Endothelial cell of umbilical vein (primary cell): ENCODE data around the gene DNAH10. TPM values are rescaled to one million over a fixed set of nuclear protein-coding genes. Genes with fewer than 3 reads are reported as not detected.

Source experiments
- BruUV-seq: library from RNA; stranded (reverse); fragments of 400-500 nt; replicated peaks from 2 replicates; lab custom pipeline; 2021; lab: Mats Ljungman, UMichigan
- CTCF ChIA-PET: fragments of 300-600, 350-600 bp; sonication (Branson Sonifier 250); formaldehyde crosslinking; loops from one replicate; lab custom pipeline; 2021; ENCODE audit warnings: antibody characterized with exemption, inconsistent platforms; lab: Charles Lee
- POLR2A ChIA-PET: fragments of 300-600, 350-600 bp; sonication (Branson Sonifier 250); formaldehyde crosslinking; loops from one replicate; lab custom pipeline; 2021; ENCODE audit warnings: antibody characterized with exemption, inconsistent platforms; lab: Charles Lee
- DNase-seq: peaks from one replicate; pipeline ENCODE4 v3.0.0-alpha.2; 2011; ENCODE audit warnings: low read depth, low spot score
- FAIRE-seq: peaks from 2 replicates; lab custom pipeline; 2011; peaks lifted over from hg19 to GRCh38; lab: Jason Lieb, UNC
- H2AFZ ChIP-seq: 2 replicates; pipeline ENCODE4 v1.6.0; 2012; ENCODE audit warnings: low read depth, low read length, control low read depth, inconsistent platforms
- H3K27ac ChIP-seq: 2 replicates; pipeline ENCODE4 v1.5.1; 2011; ENCODE audit warnings: low read depth, mild to moderate bottlenecking, control low read depth, low read length, moderate library complexity; ENCODE audit not compliant: insufficient read depth
- H3K27me3 ChIP-seq, 2 experiments: 2 replicates each; pipeline versions ENCODE4 v1.6.0 to v1.6.1; 2011; ENCODE audit warnings: low read length in 2 of 2, mixed read lengths in 1 of 2; ENCODE audit not compliant: control insufficient read depth in 2 of 2, insufficient read depth in 2 of 2
- H3K36me3 ChIP-seq, 2 experiments: 2 replicates in 1 of 2; 3 replicates in 1 of 2; pipeline ENCODE4 v1.5.1; 2011; ENCODE audit warnings: low read length in 2 of 2, mild to moderate bottlenecking in 1 of 2, moderate library complexity in 1 of 2; ENCODE audit not compliant: control insufficient read depth in 2 of 2, insufficient read depth in 2 of 2; ENCODE audit errors: extremely low read depth in 1 of 2
- H3K4me1 ChIP-seq: 3 replicates; pipeline ENCODE4 v1.5.1; 2011; ENCODE audit warnings: mild to moderate bottlenecking, low read length; ENCODE audit not compliant: control insufficient read depth, insufficient read depth; ENCODE audit errors: extremely low read depth
- H3K4me2 ChIP-seq: 2 replicates; pipeline ENCODE4 v1.6.1; 2011; ENCODE audit warnings: low read length, control low read depth, mixed read lengths; ENCODE audit not compliant: insufficient read depth
- H3K4me3 ChIP-seq, 3 experiments: fragments of 200-600 bp in 1 of 3; sonication (generic), shearing (Covaris generic) in 1 of 3; replicated peaks in 1 of 3; 2 replicates each; pipeline ENCODE4 v1.5.1; 2011 to 2016; ENCODE audit warnings: control low read depth in 3 of 3, low read length in 3 of 3, mild to moderate bottlenecking in 2 of 3, inconsistent platforms in 1 of 3, low read depth in 1 of 3, moderate library complexity in 1 of 3; ENCODE audit not compliant: insufficient read depth in 1 of 3
- H3K79me2 ChIP-seq: 2 replicates; pipeline ENCODE4 v1.6.0; 2012; ENCODE audit warnings: low read length, inconsistent platforms; ENCODE audit not compliant: control insufficient read depth, insufficient read depth
- H3K9ac ChIP-seq: replicated peaks from 2 replicates; pipeline ENCODE3; 2011; ENCODE audit warnings: low read length, control low read depth; ENCODE audit not compliant: insufficient read depth; ENCODE audit errors: extremely low read depth
- H3K9me1 ChIP-seq: replicated peaks from 3 replicates; pipeline ENCODE4 v1.6.0; 2011; ENCODE audit warnings: mild to moderate bottlenecking, low read length; ENCODE audit not compliant: control insufficient read depth, insufficient read depth; ENCODE audit errors: extremely low read depth
- H3K9me3 ChIP-seq: replicated peaks from 2 replicates; pipeline ENCODE4 v1.5.1; 2012; ENCODE audit warnings: low read length, inconsistent platforms; ENCODE audit not compliant: control insufficient read depth, insufficient read depth
- H4K20me1 ChIP-seq: replicated peaks from 2 replicates; pipeline ENCODE3; 2011; ENCODE audit warnings: mild to moderate bottlenecking, low read length; ENCODE audit not compliant: control insufficient read depth, insufficient read depth; ENCODE audit errors: extremely low read depth
- EZH2 ChIP-seq: IDR thresholded peaks from 2 replicates; pipeline ENCODE4 v1.6.1; 2012; ENCODE audit warnings: borderline replicate concordance, low read depth, mild to moderate bottlenecking, moderate library complexity, low read length, inconsistent platforms; ENCODE audit not compliant: severe bottlenecking
- FOS ChIP-seq: IDR thresholded peaks from 2 replicates; pipeline ENCODE4 v1.6.1; 2011; ENCODE audit warnings: mild to moderate bottlenecking, low read length, moderate library complexity, borderline replicate concordance; ENCODE audit not compliant: insufficient read depth
- GATA2 ChIP-seq: IDR thresholded peaks from 2 replicates; pipeline ENCODE4 v1.7.0; 2011; ENCODE audit warnings: low read depth, mild to moderate bottlenecking, moderate library complexity, mixed read lengths, low read length; ENCODE audit not compliant: insufficient read length, insufficient read depth
- JUN ChIP-seq: IDR thresholded peaks from 2 replicates; pipeline ENCODE4 v1.6.1; 2011; ENCODE audit warnings: borderline replicate concordance, low read depth; ENCODE audit not compliant: insufficient read length, insufficient read depth
- MAX ChIP-seq: IDR thresholded peaks from 2 replicates; pipeline ENCODE4 v1.6.1; 2011; ENCODE audit not compliant: insufficient read depth, insufficient read length
- MYC ChIP-seq: IDR thresholded peaks from one replicate; pipeline ENCODE4 v1.6.1; 2011; ENCODE audit warnings: mild to moderate bottlenecking, low read depth, low read length
- POLR2A ChIP-seq: IDR thresholded peaks from 2 replicates; pipeline ENCODE4 v1.6.1; 2012; ENCODE audit warnings: low read depth, mild to moderate bottlenecking, control low read depth, low read length
- POLR2AphosphoS5 ChIP-seq: IDR thresholded peaks from 2 replicates; pipeline ENCODE4 v1.6.1; 2012; ENCODE audit warnings: low read depth, mild to moderate bottlenecking, control low read depth, low read length, moderate library complexity; ENCODE audit not compliant: insufficient read depth
- dilution Hi-C: fragments of 300-500 bp; cut with MboI; formaldehyde crosslinking; loops from one replicate; pipeline ENCODE4 v1.15.0; 2019; ENCODE audit warnings: low sequenced_read_pairs; ENCODE audit not compliant: extremely low pct_ligation_motif_present
- intact Hi-C: fragments of 100-400 bp; cut with micrococcal nuclease; formaldehyde crosslinking; loops from one replicate; pipeline ENCODE4 v1.10.0; 2022
- polyA plus RNA-seq, 4 experiments: library from polyadenylated mRNA; depleted of rRNA in 3 of 4; stranded (reverse) in 3 of 4; unstranded in 1 of 4; fragments of >200 nt; gene quantifications; 2 replicates each; pipeline versions ENCODE4 v1.2.1 to v1.2.3, GENCODE V29; 2011 to 2012; ENCODE audit warnings: missing spikeins in 1 of 4
- total RNA-seq: library from RNA; stranded (reverse); gene quantifications from 2 replicates; pipeline ENCODE4 v1.2.3, GENCODE V29; 2021
- TF ChIP-seq, protein P1 (sequence below), 2 donors: IDR thresholded peaks; 1 replicate in 1 of 2; 2 replicates in 1 of 2; pipeline ENCODE4 v1.5.1; 2011; ENCODE audit warnings: low read length in 2 of 2, mild to moderate bottlenecking in 2 of 2, moderate library complexity in 2 of 2, control low read depth in 1 of 2, inconsistent platforms in 1 of 2, low read depth in 1 of 2; ENCODE audit not compliant: insufficient read depth in 1 of 2; ENCODE audit errors: extremely low read depth in 1 of 2

The DNAH10 gene
- total and polyA plus RNA-seq, 2 donors (not counting 3 experiments of a cell fraction or from before 2014, with no cell fraction given), result 0.04 to 0.31 TPM

- H3K27me3 ChIP-seq, result no peaks in the 10 kb centered on the region
- FAIRE-seq (no peak), DNase-seq (no peak)
- H2AFZ ChIP-seq, result no peak overlapping the region
- BruUV-seq, result no TSS peak
- ChIA-PET CTCF (no interaction called here), POLR2A (no interaction called here)
- no peaks in the 10 kb centered on the region for H3K4me1 ChIP-seq
- intact Hi-C loops, result no loop called here
- H3K36me3 ChIP-seq, result no peaks in the 10 kb centered on the region
- TF ChIP-seq, protein P1, sequence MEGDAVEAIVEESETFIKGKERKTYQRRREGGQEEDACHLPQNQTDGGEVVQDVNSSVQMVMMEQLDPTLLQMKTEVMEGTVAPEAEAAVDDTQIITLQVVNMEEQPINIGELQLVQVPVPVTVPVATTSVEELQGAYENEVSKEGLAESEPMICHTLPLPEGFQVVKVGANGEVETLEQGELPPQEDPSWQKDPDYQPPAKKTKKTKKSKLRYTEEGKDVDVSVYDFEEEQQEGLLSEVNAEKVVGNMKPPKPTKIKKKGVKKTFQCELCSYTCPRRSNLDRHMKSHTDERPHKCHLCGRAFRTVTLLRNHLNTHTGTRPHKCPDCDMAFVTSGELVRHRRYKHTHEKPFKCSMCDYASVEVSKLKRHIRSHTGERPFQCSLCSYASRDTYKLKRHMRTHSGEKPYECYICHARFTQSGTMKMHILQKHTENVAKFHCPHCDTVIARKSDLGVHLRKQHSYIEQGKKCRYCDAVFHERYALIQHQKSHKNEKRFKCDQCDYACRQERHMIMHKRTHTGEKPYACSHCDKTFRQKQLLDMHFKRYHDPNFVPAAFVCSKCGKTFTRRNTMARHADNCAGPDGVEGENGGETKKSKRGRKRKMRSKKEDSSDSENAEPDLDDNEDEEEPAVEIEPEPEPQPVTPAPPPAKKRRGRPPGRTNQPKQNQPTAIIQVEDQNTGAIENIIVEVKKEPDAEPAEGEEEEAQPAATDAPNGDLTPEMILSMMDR (IDR thresholded peaks at IDR 0.05; ENCODE audit: extremely low read depth in 1 of 2, insufficient read depth in 1 of 2, low read depth in 1 of 2, low read length in 2 of 2), result no peak
- TF ChIP-seq JUN (no peak), POLR2A (no peak), MAX (no peak), GATA2 (no peak), EZH2 (no peak), FOS (no peak), MYC (no peak), POLR2AphosphoS5 (no peak)
- H3K27ac ChIP-seq, result no peak overlapping the region
- no peaks in the 10 kb centered on the region for H3K9me3 ChIP-seq
- no peak overlapping the region for H3K4me2 ChIP-seq
- no peak overlapping the region for H3K4me3 ChIP-seq
- no peaks in the 10 kb centered on the region for H3K9me1 ChIP-seq
- H4K20me1 ChIP-seq, result no peaks in the 10 kb centered on the region
- no peaks in the 10 kb centered on the region for H3K79me2 ChIP-seq
- dilution Hi-C loops, result no loop called here
- no peak overlapping the region for H3K9ac ChIP-seq
Measured at GRCh38 chr12:123845881-123846280, 83.8 kb downstream of the DNAH10 start.
